OCI-LY7 (cell line): ENCODE results near the gene GATB. TPM values are rescaled to one million over a fixed set of nuclear protein-coding genes. Genes with fewer than 3 reads are reported as not detected.

Source experiments
- BruUV-seq: library from RNA; stranded (reverse); fragments of 400-500 nt; replicated peaks from 2 replicates; lab custom pipeline; 2021; lab: Mats Ljungman, UMichigan
- CTCF ChIA-PET: fragments of 300-600 bp; sonication (Branson Sonifier 250); formaldehyde crosslinking; loops from one replicate; lab custom pipeline; 2022; ENCODE audit warnings: antibody characterized with exemption; ENCODE audit not compliant: unreplicated experiment; lab: Charles Lee
- POLR2A ChIA-PET: fragments of 300-600 bp; sonication (Branson Sonifier 250); formaldehyde crosslinking; loops from one replicate; lab custom pipeline; 2022; ENCODE audit warnings: antibody characterized with exemption; lab: Charles Lee
- DNase-seq: peaks from one replicate; pipeline ENCODE4 v3.0.0-alpha.2; 2015; ENCODE audit warnings: low spot score
- H2AFZ ChIP-seq: fragments of 200-600 bp; sonication (generic), shearing (Covaris generic); 2 replicates; pipeline ENCODE4 v1.6.1; 2014; ENCODE audit warnings: mild to moderate bottlenecking, antibody characterized with exemption, low read length, moderate library complexity
- H3K27ac ChIP-seq: fragments of 200-600 bp; sonication (generic); 2 replicates; pipeline ENCODE4 v1.5.1; 2014; ENCODE audit warnings: mixed run types, low read depth, mild to moderate bottlenecking, moderate library complexity, low read length, inconsistent platforms; ENCODE audit not compliant: poor library complexity, severe bottlenecking
- H3K36me3 ChIP-seq: fragments of 200-600 bp; sonication (generic); 2 replicates; pipeline ENCODE4 v1.6.1; 2014; ENCODE audit warnings: mild to moderate bottlenecking, antibody characterized with exemption, low read length, moderate library complexity, mixed read lengths; ENCODE audit not compliant: insufficient read depth
- H3K4me1 ChIP-seq: fragments of 200-600 bp; sonication (generic); 2 replicates; pipeline ENCODE4 v1.5.1; 2014; ENCODE audit warnings: mild to moderate bottlenecking, low read length; ENCODE audit not compliant: insufficient read depth, poor library complexity, severe bottlenecking
- H3K4me2 ChIP-seq: fragments of 200-600 bp; sonication (generic); 2 replicates; pipeline ENCODE4 v1.6.1; 2014; ENCODE audit warnings: mild to moderate bottlenecking, low read length
- H3K4me3 ChIP-seq: fragments of 200-600 bp; sonication (generic); 2 replicates; pipeline ENCODE4 v1.5.1; 2014; ENCODE audit warnings: mild to moderate bottlenecking, low read depth, low read length; ENCODE audit not compliant: poor library complexity, severe bottlenecking
- H3K79me2 ChIP-seq: fragments of 200-600 bp; sonication (generic); 2 replicates; pipeline ENCODE4 v1.6.1; 2016; ENCODE audit warnings: low read depth, mild to moderate bottlenecking, low read length, moderate library complexity, mixed read lengths; ENCODE audit not compliant: insufficient read depth
- H3K9me2 ChIP-seq: fragments of 200-600 bp; sonication (generic); 2 replicates; pipeline ENCODE4 v1.6.1; 2016; ENCODE audit warnings: mild to moderate bottlenecking, low read length, mixed read lengths; ENCODE audit not compliant: insufficient read depth
- H3K9me3 ChIP-seq: fragments of 200-600 bp; sonication (generic); 2 replicates; pipeline ENCODE4 v1.6.1; 2014; ENCODE audit warnings: mild to moderate bottlenecking, mixed run types, low read length, mixed read lengths
- H4K20me1 ChIP-seq: fragments of 200-600 bp; sonication (generic); 2 replicates; pipeline ENCODE4 v1.6.1; 2014; ENCODE audit warnings: mild to moderate bottlenecking, antibody characterized with exemption, low read length, moderate library complexity, mixed read lengths; ENCODE audit not compliant: insufficient read depth
- CTCF ChIP-seq: fragments of 200-600 bp; sonication (generic); conservative IDR thresholded peaks from 2 replicates; pipeline ENCODE4 v1.5.1; 2014; ENCODE audit warnings: mild to moderate bottlenecking, antibody characterized with exemption, low read length, moderate library complexity, mixed read lengths
- EZH2phosphoT487 ChIP-seq: fragments of 200-600 bp; sonication (generic); IDR thresholded peaks from 2 replicates; pipeline ENCODE4 v1.6.1; 2018; ENCODE audit warnings: low read depth, borderline replicate concordance, mild to moderate bottlenecking, mixed run types, antibody characterized with exemption, low read length, moderate library complexity, mixed read lengths
- intact Hi-C: fragments of 100-400 bp; cut with micrococcal nuclease; formaldehyde crosslinking; loops from one replicate; pipeline ENCODE4 v1.10.0; 2022; ENCODE audit not compliant: unreplicated experiment
- total RNA-seq, 2 experiments: library from RNA; depleted of rRNA in 1 of 2; stranded (reverse); fragments of >200 nt in 1 of 2; shearing (Covaris generic) in 1 of 2; gene quantifications; 2 replicates each; pipeline ENCODE4 v1.2.3, GENCODE V29; 2014 to 2022

Gene GATB
- total RNA-seq, 2 experiments from 2014 or later, result 24.6 to 26.5 TPM

GRCh38 chr4:151772274-151772673 lies 11.5 kb upstream of the GATB start:
- no TSS peak for BruUV-seq
- H4K20me1 ChIP-seq, result no peaks in the 10 kb centered on the region
- H3K9me2 ChIP-seq, result no peaks in the 10 kb centered on the region
- no peak overlapping the region for H3K4me2 ChIP-seq
- no peaks in the 10 kb centered on the region for H3K36me3 ChIP-seq
- H3K79me2 ChIP-seq, result no peaks in the 10 kb centered on the region
- no peak overlapping the region for H3K4me3 ChIP-seq
- CTCF ChIA-PET, result no interaction called here
- H3K27ac ChIP-seq, result no peak overlapping the region
- no peak overlapping the region for H2AFZ ChIP-seq
- H3K4me1 ChIP-seq, result no peaks in the 10 kb centered on the region
- TF ChIP-seq CTCF (no peak), EZH2phosphoT487 (no peak)
- POLR2A ChIA-PET, result no interaction called here
- H3K9me3 ChIP-seq, result peaks cover 18% of the 10 kb centered on the region
- DNase-seq, result no peak
- intact Hi-C loops, result no loop called here

GRCh38 chr4:151771664-151772063 lies 10.9 kb upstream of the GATB start:
- H3K4me1 ChIP-seq, result no peaks in the 10 kb centered on the region
- H3K9me2 ChIP-seq, result no peaks in the 10 kb centered on the region
- no peak for DNase-seq
- H4K20me1 ChIP-seq, result no peaks in the 10 kb centered on the region
- POLR2A ChIA-PET, result no interaction called here
- no TSS peak for BruUV-seq
- no peak overlapping the region for H3K27ac ChIP-seq
- peaks cover 18% of the 10 kb centered on the region for H3K9me3 ChIP-seq
- no peak for TF ChIP-seq EZH2phosphoT487
- no peak for TF ChIP-seq CTCF
- H3K36me3 ChIP-seq, result no peaks in the 10 kb centered on the region
- H2AFZ ChIP-seq, result no peak overlapping the region
- H3K4me2 ChIP-seq, result no peak overlapping the region
- no peak overlapping the region for H3K4me3 ChIP-seq
- intact Hi-C loops, result no loop called here
- CTCF ChIA-PET, result no interaction called here
- no peaks in the 10 kb centered on the region for H3K79me2 ChIP-seq

GRCh38 chr4:151770154-151770553 lies 9.3 kb upstream of the GATB start:
- intact Hi-C loops, result no loop called here
- TF ChIP-seq EZH2phosphoT487 (no peak), CTCF (no peak)
- Histone ChIP-seq H3K9me2 (no peaks in the 10 kb centered on the region), H3K36me3 (no peaks in the 10 kb centered on the region), H2AFZ (no peak overlapping the region), H3K79me2 (no peaks in the 10 kb centered on the region), H4K20me1 (no peaks in the 10 kb centered on the region), H3K4me1 (no peaks in the 10 kb centered on the region), H3K4me2 (no peak overlapping the region), H3K27ac (no peak overlapping the region), H3K4me3 (no peak overlapping the region), H3K9me3 (peaks cover 18% of the 10 kb centered on the region)
- ChIA-PET CTCF (no interaction called here), POLR2A (no interaction called here)
- BruUV-seq, result no TSS peak
- no peak for DNase-seq
